H1 (cell line): Measurements from ENCODE around the gene KRTAP17-1.

Experiments
- CHD2 ChIP-seq: IDR thresholded peaks from 2 replicates; pipeline ENCODE4 v1.6.1; 2012; ENCODE audit warnings: low read length, improper control_type of control experiment
- POLR2AphosphoS5 ChIP-seq: IDR thresholded peaks from 2 replicates; pipeline ENCODE4 v1.6.1; 2011; ENCODE audit warnings: low read depth, low read length

- TF ChIP-seq POLR2AphosphoS5 (no peak), CHD2 (no peak)
Measured at GRCh38 chr17:41315814-41316445, 420 bp upstream of the KRTAP17-1 start.
